Left lobe of liver (tissue), 2 donors: ENCODE measurements around the gene CCDC88C. TPM values are rescaled to one million over a fixed set of nuclear protein-coding genes. Genes with fewer than 3 reads are reported as not detected.

ENCODE experiments used
- ATAC-seq: fragments of 200-7000 bp; cut with Tn5 transposase; one replicate; pipeline ENCODE4 v1.9.1; 2020; ENCODE audit warnings: mild to moderate bottlenecking, moderate library complexity
- DNase-seq: peaks from one replicate; pipeline ENCODE4 v3.0.0-alpha.2; 2020; ENCODE audit warnings: low spot score
- total RNA-seq: library from RNA; stranded (reverse); gene quantifications from one replicate; pipeline ENCODE4 v1.2.1, GENCODE V29; 2021
- donor health status: DM: no; HTN: no; CAD: no; lungs with moderate emphysema.
- donor health status: DM: no; HTN: yes; CAD: no.

CCDC88C gene
- total RNA-seq, 1 donor from 2014 or later, result 4.1 TPM

- DNase-seq, result no peak
- ATAC-seq, result peak; percentile 38
Observed at GRCh38 chr14:91378930-91379578, 38.6 kb downstream of the CCDC88C start.

- peak; percentile 20 for ATAC-seq
- DNase-seq, result no peak
Observed at GRCh38 chr14:91377700-91378652, 39.6 kb downstream of the CCDC88C start.

GRCh38 chr14:91376547-91377477 is 40.8 kb downstream of the CCDC88C start:
- DNase-seq (no peak), ATAC-seq (no peak)

- ATAC-seq (no peak), DNase-seq (no peak)
Observed at GRCh38 chr14:91375720-91376452, 41.7 kb downstream of the CCDC88C start.

- DNase-seq (no peak), ATAC-seq (no peak)
Observed at GRCh38 chr14:91374879-91375702, 42.5 kb downstream of the CCDC88C start.

GRCh38 chr14:91374287-91374878 is 43.2 kb downstream of the CCDC88C start:
- DNase-seq, result no peak
- ATAC-seq, result no peak

- ATAC-seq, result peak; percentile 13
- DNase-seq, result no peak
Observed at GRCh38 chr14:91373591-91374254, 43.9 kb downstream of the CCDC88C start.

- no peak for DNase-seq
- ATAC-seq, result no peak
Observed at GRCh38 chr14:91372671-91373495, 44.7 kb downstream of the CCDC88C start.

GRCh38 chr14:91371990-91372375 is 45.6 kb downstream of the CCDC88C start:
- ATAC-seq (no peak), DNase-seq (no peak)

GRCh38 chr14:91371011-91371989 is 46.3 kb downstream of the CCDC88C start:
- ATAC-seq (no peak), DNase-seq (no peak)

GRCh38 chr14:91369628-91370445 is 47.8 kb downstream of the CCDC88C start:
- ATAC-seq, result no peak
- no peak for DNase-seq

GRCh38 chr14:91368776-91369416 is 48.7 kb downstream of the CCDC88C start:
- no peak for ATAC-seq
- no peak for DNase-seq

GRCh38 chr14:91367173-91368171 is 50.1 kb downstream of the CCDC88C start:
- DNase-seq (no peak), ATAC-seq (no peak)

- ATAC-seq, result no peak
- DNase-seq, result no peak
Observed at GRCh38 chr14:91366749-91367148, 50.9 kb downstream of the CCDC88C start.
